ENCODE measurements around the gene GNB2. TPM values are rescaled to one million over a fixed set of nuclear protein-coding genes. Genes with fewer than 3 reads are reported as not detected.

GNB2 gene
- polyA plus RNA-seq, 1 donor (not counting 4 experiments of a cell fraction or from before 2014, with no cell fraction given): 87.2 TPM

DNA sequence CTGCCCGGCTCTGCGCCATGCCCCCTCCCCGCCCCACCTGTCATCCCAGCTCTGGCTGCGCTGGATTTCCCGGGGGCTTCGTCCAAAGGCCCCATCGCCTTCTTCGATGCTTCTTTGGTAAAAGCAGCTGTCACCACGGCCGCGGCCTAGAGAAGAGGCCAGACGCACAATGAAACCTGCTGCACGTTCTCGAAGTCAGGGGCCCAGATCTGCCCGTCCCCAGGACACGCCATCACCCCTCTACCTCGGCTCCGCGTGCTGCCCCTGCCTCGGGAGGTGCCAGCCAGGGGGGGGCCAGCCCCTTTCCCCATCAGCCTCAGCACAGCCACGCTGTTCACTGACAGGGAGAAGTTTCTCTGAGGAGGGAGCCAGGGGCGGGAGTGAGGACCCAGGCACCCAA lies 13.7 kb downstream of the GNB2 start:
- Histone ChIP-seq H3K27ac (ENCODE audit: control insufficient read depth, insufficient read depth, low read length) (no peak overlapping the region), H3K4me3 (ENCODE audit: control insufficient read depth in 2 of 3, extremely low read depth in 1 of 3, insufficient read depth in 2 of 3, low read depth in 1 of 3, low read length in 3 of 3) (no peak overlapping the region), H4K20me1 (ENCODE audit: control insufficient read depth, extremely low read depth, insufficient read depth, low read length) (peaks cover 14% of the 10 kb centered on the region), H3K79me2 (ENCODE audit: control insufficient read depth, insufficient read depth, low read length) (peaks cover 36% of the 10 kb centered on the region), H3K9me3 (ENCODE audit: control insufficient read depth, low read depth, low read length) (no peaks in the 10 kb centered on the region), H3K9me1 (ENCODE audit: control insufficient read depth, extremely low read depth, insufficient read depth, low read length) (no peaks in the 10 kb centered on the region), H3K4me2 (ENCODE audit: control insufficient read depth, extremely low read depth, insufficient read depth, low read depth, low read length) (no peak overlapping the region), H3K36me3 (ENCODE audit: control insufficient read depth in 2 of 2, extremely low read depth in 1 of 2, insufficient read depth in 2 of 2, low read length in 2 of 2) (peaks cover 14 to 22% of the 10 kb centered on the region in 2 experiments), H3K4me1 (ENCODE audit: control insufficient read depth, extremely low read depth, insufficient read depth, low read length) (peaks cover 6% of the 10 kb centered on the region), H3K27me3 (ENCODE audit: control insufficient read depth, extremely low read depth, insufficient read depth, low read length) (no peaks in the 10 kb centered on the region), H2AFZ (ENCODE audit: control insufficient read depth, low read length) (no peak overlapping the region), H3K9ac (ENCODE audit: control insufficient read depth, extremely low read depth, insufficient read depth, low read length) (no peak overlapping the region)
- dilution Hi-C loops (cut with MboI; ENCODE audit: extremely low pct_ligation_motif_present, low sequenced_read_pairs): no loop called here
- FAIRE-seq: no peak
- TF ChIP-seq, protein P1, sequence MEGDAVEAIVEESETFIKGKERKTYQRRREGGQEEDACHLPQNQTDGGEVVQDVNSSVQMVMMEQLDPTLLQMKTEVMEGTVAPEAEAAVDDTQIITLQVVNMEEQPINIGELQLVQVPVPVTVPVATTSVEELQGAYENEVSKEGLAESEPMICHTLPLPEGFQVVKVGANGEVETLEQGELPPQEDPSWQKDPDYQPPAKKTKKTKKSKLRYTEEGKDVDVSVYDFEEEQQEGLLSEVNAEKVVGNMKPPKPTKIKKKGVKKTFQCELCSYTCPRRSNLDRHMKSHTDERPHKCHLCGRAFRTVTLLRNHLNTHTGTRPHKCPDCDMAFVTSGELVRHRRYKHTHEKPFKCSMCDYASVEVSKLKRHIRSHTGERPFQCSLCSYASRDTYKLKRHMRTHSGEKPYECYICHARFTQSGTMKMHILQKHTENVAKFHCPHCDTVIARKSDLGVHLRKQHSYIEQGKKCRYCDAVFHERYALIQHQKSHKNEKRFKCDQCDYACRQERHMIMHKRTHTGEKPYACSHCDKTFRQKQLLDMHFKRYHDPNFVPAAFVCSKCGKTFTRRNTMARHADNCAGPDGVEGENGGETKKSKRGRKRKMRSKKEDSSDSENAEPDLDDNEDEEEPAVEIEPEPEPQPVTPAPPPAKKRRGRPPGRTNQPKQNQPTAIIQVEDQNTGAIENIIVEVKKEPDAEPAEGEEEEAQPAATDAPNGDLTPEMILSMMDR (optimal IDR thresholded peaks at IDR 0.05 in 1 of 3, IDR thresholded peaks at IDR 0.05 in 1 of 3, conservative IDR thresholded peaks at IDR 0.05 in 1 of 3; ENCODE audit: extremely low read depth in 1 of 3, insufficient read depth in 2 of 3, low read length in 3 of 3): no peak
- no peak for TF ChIP-seq EZH2 (IDR thresholded peaks at IDR 0.05; ENCODE audit: low read length)
- DNase-seq (ENCODE audit: low read depth, low spot score): no peak

GRCh38 chr7:100687751-100688300 lies 14.3 kb downstream of the GNB2 start:
- Histone ChIP-seq H3K9me3 (ENCODE audit: control insufficient read depth, low read depth, low read length) (no peaks in the 10 kb centered on the region), H4K20me1 (ENCODE audit: control insufficient read depth, extremely low read depth, insufficient read depth, low read length) (peaks cover 14% of the 10 kb centered on the region), H3K9ac (ENCODE audit: control insufficient read depth, extremely low read depth, insufficient read depth, low read length) (no peak overlapping the region), H3K4me1 (ENCODE audit: control insufficient read depth, extremely low read depth, insufficient read depth, low read length) (peaks cover 12% of the 10 kb centered on the region), H3K27ac (ENCODE audit: control insufficient read depth, insufficient read depth, low read length) (no peak overlapping the region), H3K4me3 (ENCODE audit: control insufficient read depth in 2 of 3, extremely low read depth in 1 of 3, insufficient read depth in 2 of 3, low read depth in 1 of 3, low read length in 3 of 3) (no peak overlapping the region), H3K9me1 (ENCODE audit: control insufficient read depth, extremely low read depth, insufficient read depth, low read length) (no peaks in the 10 kb centered on the region), H3K79me2 (ENCODE audit: control insufficient read depth, insufficient read depth, low read length) (peaks cover 42% of the 10 kb centered on the region), H3K36me3 (ENCODE audit: control insufficient read depth in 2 of 2, extremely low read depth in 1 of 2, insufficient read depth in 2 of 2, low read length in 2 of 2) (peaks cover 14 to 19% of the 10 kb centered on the region in 2 experiments), H3K27me3 (ENCODE audit: control insufficient read depth, extremely low read depth, insufficient read depth, low read length) (no peaks in the 10 kb centered on the region), H2AFZ (ENCODE audit: control insufficient read depth, low read length) (no peak overlapping the region), H3K4me2 (ENCODE audit: control insufficient read depth, extremely low read depth, insufficient read depth, low read depth, low read length) (no peak overlapping the region)
- dilution Hi-C loops (cut with MboI; ENCODE audit: extremely low pct_ligation_motif_present, low sequenced_read_pairs): no loop called here
- DNase-seq (ENCODE audit: low read depth, low spot score) (no peak), FAIRE-seq (no peak)
- TF ChIP-seq EZH2 (IDR thresholded peaks at IDR 0.05; ENCODE audit: low read length): no peak
- TF ChIP-seq, protein P1 (optimal IDR thresholded peaks at IDR 0.05 in 1 of 3, IDR thresholded peaks at IDR 0.05 in 1 of 3, conservative IDR thresholded peaks at IDR 0.05 in 1 of 3; ENCODE audit: extremely low read depth in 1 of 3, insufficient read depth in 2 of 3, low read length in 3 of 3): no peak
